GM18511 (cell line): Measurements from ENCODE around the gene HOXA6.

Source experiments
- ATAC-seq: cut with Tn5 transposase; IDR thresholded peaks from one replicate; pipeline ENCODE4 v1.9.1; 2021; ENCODE audit warnings: mild to moderate bottlenecking, moderate library complexity; ENCODE audit not compliant: unreplicated experiment

The HOXA6 gene

DNA sequence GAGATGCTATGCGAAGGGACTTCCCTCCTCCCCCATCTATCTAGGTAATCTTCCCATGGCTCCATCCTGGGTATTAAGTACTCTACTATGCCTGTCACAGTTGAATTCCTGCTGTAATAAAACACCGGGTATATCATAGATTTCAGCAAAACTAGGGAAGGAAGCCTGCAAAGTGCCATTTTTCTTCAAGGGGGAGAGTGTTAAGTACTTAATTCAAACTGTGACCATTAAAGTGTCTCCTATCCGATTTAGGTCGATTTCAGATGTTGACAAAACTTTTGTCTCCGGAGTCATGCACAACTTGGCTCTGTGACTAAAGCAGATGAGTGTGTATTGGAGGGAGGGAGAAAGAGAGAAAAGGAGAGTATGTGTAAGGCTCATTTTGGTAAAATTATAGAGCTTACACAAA is 21.6 kb downstream of the HOXA6 start:
- no peak for ATAC-seq

DNA sequence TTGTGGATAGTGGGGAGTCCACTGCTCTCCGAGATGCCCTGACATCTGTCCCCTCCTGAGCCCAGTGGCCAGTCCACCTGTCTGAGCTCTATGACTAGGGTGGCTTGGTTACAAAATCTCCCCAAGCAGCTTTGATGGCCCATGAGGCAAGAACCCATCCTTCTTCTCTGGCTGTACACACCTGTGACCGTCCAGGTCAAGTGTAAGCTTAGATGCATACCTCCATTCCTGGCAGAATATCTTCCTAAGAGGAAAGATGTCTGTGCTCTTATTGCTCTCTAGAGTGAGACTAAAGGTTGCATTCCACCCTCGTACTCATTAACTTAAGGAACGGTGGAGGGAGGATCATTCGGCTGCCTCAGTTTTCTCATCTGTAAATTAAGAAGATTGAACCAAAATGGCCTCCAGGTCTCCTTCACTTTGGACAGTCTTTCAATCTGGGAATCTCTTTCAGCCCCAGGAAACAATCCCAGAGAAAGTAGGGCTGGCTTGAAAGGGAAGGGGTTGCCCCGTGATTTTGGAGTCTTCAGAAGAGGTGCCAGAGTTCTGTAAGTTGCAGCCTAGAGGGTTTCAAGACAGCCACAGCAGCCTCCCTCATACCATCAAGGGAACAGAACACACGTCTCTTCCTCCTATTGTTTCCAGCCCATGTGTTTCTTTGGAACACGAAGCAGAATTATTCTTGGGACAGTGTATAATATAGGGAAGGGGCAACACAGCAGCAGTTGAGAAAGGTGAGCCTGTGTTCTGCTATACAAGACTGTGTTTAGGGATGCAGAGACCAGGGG is 22.5 kb downstream of the HOXA6 start:
- ATAC-seq = no peak

DNA sequence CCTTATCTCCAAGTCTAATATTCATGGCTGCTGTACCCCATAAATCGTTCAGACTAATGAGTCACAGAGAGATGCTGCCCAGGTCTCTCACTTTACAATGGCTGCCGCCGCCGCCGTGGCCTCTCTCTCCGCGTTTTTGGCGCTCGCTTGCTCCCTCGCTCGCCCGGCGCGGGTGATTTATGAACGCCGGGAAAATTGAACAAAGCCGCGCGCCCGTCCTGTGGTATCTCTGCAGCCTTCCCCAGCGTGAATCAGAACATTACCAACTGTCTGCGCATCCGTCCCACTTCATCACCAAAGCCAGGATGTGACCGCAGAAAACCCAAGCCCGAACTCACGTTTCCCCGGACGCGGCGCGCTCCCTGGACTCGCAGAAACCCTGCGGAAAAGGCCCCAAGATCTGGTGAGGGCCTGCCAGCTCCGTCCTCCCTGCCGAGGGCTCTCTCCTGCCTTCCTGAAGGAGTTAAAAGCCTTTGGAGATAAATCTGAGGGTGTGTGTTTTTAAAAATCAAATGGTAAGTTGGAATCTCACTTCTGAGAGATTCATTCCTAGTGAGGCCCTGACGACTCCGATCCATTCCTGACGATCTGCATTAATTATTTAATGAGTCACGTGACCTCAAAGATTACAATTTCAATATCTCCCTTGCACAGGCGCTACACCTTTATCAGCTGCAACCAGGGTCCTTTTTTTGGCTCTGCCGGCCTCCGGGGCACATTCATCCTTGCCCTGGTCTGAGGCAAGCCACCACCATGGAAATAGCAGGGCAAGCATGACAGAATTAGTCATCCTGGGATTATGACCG is 23.3 kb downstream of the HOXA6 start:
- no peak for ATAC-seq

DNA sequence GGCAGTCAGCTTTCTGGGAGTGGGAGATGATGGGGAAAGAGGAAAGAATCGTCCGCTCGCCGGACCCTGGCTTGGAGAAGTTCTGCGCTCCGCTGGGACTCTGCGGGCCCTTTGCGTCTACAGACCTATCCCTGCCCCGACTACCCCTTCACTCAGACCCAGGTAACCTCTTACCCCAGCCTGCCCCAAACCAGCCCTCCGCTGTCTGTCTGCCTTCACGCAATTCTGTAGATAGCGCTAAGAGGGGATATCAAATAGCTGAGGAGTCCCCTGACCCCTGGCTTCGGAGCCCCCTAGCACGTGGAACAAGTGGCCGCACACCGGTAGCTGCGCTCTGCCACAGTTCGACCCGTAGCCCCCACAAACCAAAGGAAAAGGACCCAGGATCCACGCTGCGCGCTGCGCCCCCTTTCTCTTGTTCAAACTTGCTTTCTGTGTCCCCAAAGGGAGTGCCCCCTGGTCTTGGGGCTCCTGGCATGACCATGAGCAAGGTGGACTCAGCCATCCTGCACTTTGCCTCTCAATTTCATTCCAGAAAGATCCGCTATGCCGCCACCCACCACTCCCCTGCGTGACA is 24.0 kb downstream of the HOXA6 start:
- ATAC-seq = no peak

DNA sequence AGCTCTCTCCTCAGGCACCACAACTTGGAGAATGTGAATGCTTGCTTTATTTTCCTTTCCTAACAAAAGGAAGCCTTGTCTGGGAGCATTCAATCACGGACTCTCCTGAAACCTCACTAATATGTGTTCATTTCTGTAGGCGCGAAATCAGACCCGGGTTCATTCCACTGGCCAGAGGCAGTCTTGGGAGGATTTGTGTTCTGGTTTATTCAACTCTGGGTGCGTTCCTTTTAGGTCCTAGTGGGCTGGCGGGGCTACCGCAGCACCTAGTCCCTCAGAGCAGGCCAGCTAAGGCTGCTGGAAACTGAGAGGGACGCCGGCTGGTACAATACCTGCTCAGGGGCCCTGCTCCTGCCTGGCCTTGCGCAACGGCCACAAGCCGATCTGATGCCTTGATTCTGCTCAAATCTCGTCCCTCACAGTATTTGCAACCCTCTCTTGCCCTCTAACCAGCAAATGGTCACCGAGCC is 24.5 kb downstream of the HOXA6 start:
- no peak for ATAC-seq

DNA sequence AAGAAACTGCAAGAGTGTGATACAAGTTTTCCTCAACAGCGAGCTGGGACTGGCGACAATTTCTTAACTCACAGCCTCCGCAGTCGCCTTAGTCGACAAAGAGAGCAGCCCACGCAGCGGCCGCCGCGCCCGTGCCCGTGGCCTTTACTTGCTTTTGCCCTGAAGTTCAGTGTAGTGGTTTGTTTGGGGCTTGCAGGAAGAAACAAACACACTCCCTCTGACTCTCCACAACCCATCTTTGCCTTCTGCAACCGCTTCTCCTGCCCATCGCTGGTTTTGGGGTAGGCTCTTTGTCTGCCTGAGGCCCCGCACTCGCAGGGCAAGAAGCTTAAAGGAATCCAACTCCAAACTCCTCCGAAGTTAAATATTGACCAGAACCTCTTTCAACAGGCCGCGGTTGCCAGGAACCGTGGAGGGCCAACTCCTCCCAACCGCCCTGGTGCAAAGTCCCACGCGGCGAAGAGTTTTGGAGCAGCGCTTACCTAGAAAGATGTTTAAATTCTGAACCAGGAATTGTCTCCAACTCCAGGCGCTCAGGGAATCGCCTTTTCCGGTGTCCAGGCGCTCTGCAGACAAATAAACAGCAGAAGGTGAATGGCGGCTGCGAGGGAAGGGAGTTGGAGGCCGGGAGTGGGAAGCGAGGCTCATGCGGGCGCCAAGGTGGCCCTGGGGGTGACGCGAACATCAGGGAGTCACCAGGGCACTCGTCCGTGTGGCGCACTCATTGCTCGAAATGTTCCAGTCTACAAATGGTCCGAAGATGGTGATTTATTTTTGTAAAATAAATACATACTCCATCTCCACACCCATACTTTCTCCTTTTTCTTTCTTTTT is 25.3 kb downstream of the HOXA6 start:
- no peak for ATAC-seq

DNA sequence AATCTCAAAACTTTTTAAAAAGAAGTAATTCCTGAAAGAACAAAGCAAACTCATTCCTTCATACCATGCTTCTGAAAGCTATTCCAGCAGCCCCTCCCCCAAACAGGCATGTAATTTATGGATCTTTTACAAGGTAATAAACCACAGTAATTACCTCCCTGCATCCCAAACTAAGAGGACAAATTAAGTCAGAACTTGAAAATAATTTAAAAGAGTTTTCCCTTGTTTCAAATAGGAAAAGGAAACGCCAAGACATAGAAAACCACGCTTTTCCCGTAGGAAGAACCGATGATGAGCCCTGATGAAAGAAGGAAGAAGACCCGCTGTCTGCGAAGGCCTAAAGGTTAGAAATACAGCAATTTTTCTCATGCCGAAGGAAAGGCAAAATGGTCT is 25.9 kb downstream of the HOXA6 start:
- no peak for ATAC-seq

DNA sequence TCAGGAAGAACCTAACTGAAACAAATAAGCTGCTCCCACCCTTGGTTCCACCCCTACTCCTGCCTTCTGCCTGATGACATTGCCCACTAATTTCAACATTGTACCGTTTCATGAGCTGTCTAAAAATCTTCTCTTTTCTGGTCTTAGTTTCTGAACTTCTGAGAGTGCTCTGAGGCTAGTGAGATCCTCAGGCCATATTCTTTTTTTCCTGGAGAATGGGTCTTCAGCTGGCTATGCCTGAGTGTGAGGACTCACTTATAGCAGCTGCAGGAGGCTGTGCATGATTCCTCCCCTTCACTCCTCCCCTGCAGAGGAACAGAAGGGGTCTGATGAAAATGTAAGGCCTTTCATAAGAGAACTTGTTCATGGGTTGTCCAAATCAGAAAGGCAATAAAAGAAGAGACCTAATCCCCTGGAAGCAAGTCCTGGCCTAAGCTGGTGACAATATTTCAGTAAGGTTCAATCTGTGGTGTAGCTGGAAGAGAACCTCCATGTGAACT is 28.1 kb downstream of the HOXA6 start:
- ATAC-seq = no peak

DNA sequence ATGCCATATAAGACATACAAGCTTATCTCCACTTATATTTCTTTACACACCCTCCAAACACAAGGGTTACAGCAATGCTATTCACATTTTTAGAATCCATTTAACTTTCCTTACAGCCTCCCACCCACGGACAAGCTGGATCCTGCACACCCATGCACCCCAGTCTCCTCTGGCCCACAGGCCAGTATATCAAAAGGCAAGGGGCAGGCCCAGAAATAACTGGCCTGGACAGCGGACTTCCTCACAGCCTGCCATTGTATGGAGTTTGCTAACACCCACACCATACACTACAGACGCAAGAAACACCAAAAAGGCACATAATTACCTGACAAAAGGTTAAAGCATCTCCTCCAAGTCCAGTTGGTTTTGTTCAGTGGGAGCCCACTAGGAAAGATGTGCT is 29.0 kb downstream of the HOXA6 start:
- ATAC-seq = no peak

DNA sequence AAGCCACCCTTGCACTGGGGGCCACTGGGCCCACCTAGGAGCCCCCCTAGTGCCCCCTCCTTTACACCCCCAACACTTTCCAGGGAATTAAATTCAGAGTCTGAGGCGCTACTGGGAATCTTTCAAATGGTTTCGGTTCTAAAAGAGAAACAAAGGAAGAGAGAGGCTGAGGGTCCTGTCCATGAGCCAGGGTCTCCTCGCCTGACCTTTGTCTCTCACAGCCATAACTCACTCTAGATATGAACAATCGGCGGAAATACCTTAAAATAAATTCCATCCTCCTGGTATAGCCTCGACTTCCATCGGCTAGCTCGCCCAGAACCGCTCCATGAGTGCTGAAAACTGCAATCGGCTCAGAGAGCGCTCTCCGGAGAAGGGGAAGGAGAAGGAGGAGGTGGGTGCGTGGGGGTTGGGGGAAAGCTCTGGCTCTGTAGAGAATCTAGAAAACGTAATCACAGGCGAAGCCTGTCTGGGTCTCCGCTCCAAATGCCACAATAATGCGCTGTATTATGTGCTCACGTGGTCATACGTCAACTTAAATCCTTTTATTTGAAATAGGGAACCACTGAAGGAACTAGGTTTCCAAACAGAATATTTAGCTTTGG is 29.6 kb downstream of the HOXA6 start:
- no peak for ATAC-seq

DNA sequence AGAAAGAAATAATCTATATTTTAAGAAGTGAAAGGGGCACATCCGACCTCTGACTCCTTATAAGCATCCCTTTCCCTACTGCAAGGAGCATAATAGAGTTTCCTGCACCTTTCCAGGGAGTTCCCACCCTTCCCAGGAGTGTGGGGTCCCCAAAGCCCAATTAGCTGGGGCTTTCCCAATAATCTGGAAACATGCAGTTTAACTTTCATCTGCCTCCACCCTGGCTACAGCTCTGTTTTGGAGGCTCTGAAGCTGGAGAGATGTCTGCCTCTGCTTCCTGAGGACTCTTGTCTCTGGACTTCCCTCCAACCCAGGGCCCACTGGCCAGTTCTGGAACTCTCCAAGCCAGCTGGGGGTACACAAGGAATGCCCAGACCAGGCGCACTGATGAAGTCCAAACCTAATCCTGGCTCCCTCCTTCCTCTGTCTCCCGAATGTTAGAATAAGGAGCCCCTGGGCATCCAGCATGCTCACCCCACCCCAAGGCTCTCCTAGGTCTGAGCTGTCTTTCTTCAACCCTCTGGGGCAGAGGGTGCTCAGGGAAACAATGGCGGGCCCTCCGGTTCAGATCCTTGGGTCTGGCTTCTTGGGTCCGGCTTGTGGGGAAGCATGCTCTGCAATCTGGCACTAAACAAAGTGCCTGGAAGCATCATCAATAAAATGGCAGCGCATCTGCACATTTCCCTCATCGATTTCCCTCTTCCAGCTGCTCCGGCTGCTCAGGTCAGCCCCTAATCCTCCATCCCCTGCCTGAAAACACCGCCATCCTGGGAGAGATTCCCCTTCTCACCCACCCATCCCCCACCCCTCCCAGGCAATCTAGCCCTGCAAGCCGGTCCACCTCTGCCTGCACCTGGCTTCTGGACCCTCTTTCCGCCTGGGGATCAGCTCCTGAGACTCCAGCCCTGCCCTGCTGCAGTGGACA is 30.4 kb downstream of the HOXA6 start:
- ATAC-seq = no peak

DNA sequence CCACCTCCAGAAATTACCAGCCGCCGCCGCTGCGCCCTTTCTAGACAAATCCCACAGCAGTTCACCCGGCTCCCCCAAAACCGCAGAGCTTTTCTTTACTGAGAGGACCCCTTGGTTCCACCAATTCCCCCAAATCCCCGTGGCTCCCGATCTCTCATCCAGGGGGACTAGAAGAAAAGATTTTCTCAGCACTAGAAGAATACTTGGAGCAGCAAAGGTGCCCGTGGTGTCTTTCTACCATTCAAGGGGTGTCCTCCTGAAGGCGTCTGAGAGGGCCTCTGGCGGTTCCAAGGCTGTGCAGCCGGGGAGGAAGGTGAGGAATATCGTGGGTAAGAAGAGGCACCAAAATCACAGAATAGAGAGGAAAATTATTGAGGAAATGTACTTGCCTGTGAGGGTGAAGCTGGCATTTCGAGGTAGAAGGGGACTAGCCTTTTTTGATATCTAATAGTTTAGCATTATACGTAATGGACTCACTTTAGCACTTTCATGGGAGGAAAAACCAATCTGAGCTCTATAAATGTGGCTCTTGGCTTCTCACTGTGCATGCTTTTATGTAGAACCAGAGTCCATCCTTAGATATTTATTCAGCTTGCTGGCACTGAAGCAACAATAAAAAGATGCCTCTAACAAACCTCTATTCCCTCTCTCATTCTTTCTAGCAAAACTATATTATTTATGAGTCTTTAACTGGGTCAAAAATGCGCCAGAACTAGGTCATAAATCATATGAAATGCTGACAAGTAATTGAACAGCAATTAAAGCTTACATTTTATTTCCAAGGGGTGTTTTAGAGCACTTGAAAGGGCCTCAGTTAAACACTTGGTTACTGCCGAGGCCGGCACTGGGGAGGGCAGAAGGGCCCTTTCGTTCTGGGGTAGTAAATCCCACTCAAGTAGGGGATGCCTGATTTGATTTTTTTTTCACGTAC is 31.3 kb downstream of the HOXA6 start:
- no peak for ATAC-seq

DNA sequence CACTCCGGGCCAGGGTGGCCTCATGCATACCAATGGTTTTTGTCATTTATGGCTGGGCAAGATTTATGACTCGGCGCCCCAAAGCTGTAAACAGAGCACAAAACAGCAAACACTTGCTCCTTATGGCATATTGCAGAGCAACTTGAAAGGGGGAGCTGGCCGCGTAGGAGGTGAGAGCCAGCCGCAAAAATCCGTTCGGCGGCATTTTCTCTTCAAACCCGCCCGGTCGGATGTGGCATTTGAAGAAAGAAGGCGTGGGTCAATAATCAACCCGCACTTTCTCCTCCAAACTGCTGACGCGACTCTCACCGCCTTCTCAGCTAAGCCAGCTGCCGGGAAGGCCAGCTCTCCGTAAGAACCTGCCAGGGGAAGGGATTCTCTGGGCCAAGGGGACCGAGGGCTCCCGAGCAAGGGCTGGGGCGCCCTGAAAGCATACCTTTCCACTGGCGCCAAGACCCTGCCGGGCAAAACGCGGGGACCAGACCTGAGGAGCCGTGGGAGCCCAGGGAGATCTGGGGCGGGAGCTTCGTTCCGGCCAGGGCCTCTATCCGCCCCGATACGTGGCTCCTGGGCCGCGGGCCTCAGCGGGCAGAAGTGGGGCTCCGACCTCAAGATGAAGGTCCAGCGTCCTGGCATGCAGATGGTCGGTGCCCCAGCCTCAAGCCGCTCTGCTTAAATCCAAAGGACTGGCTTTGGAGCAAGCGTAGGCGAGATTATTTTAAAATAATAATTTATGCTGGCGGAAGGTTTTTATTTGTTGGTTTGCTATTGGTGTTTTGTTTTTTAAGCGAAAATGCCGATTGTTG is 32.1 kb downstream of the HOXA6 start:
- no peak for ATAC-seq

DNA sequence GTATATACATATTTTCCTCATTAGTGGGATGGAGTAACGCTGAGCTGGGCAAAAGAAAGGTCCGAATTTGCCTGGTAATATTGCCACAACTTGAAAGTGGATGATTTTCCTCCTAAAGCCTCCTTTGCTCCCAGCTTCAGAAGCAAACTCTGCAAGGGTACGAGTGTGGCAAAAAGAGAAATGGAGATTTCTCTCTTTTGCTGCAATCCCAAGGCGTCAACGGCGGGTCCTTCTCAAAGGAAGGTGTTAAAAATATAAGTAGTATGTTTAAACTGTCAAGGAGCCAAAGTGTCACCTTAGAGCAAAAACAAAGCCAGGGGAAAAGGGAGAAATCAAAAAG is 32.7 kb downstream of the HOXA6 start:
- no peak for ATAC-seq

DNA sequence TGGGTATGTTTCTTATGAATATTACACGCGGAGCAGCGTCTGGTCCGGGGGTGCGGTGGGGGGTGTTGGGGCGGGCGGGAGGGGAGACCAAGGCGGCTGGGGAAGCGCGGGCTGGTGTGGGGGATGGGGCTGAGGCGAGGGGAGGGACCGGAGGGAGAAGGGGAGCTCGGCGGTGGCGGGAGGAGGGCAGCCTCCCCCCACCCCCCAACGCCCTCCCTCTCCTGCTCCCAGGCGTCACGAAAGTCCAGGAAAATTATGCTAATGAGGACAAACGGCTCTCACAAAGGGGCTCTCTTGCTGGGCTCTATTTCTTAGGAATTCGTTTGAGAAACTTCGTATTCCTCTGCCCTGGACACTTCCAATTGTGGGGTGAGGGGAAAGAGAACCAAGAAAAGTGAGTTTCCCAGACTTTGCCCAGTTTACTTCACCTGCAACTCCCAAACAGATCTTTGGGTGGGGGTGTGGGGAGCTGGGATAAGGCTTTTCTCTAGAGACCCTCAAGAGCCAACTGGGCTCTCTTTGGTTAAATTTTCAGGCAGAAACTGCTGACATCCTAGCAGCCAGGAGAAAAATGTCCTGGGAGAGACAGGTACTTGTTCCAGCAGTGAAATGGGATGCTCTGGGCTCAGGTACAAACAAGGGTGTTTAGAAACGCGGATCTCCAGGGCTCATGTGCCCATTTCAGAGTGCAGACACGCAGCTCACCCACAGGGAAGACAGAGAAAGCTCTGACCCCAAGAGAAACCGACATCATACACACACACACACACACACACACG is 33.4 kb downstream of the HOXA6 start:
- no peak for ATAC-seq
